ENCODE measurements around the gene TEX29. TPM values are rescaled to one million over a fixed set of nuclear protein-coding genes. Genes with fewer than 3 reads are reported as not detected.

Gene TEX29
- total and polyA plus RNA-seq, 2 of the 4 experiments (the other 2 are of a cell fraction): 0.46 TPM; not detected in 1

- ATAC-seq (ENCODE audit: low read depth) (no peak), DNase-seq (no peak)
- Histone ChIP-seq H2BK120ac (ENCODE audit: low read depth, low read length) (no peak overlapping the region), H3K27ac (ENCODE audit: insufficient read depth, low read length) (no peak overlapping the region), H4K8ac (ENCODE audit: low read depth in 2 of 2, low read length in 2 of 2) (no peak overlapping the region), H3K4me2 (ENCODE audit: low read depth, low read length) (no peak overlapping the region), H2AFZ (replicated peaks; ENCODE audit: low read length, poor library complexity) (no peak overlapping the region), H3K36me3 (ENCODE audit: control insufficient read depth, insufficient read depth, low read length) (no peaks in the 10 kb centered on the region), H3K79me1 (ENCODE audit: low read depth in 1 of 2, low read length in 2 of 2) (no peaks in the 10 kb centered on the region), H4K5ac (ENCODE audit: low read depth, low read length) (no peak overlapping the region), H3K23ac (ENCODE audit: low read depth, low read length) (no peak overlapping the region), H3K4me3 (ENCODE audit: insufficient read depth, low read depth, low read length) (no peak overlapping the region), H3K4me1 (ENCODE audit: control insufficient read depth, insufficient read depth, low read length) (no peaks in the 10 kb centered on the region), H3K4ac (ENCODE audit: low read depth, low read length) (no peak overlapping the region), H2BK5ac (ENCODE audit: low read depth, low read length, poor library complexity, severe bottlenecking) (no peak overlapping the region), H4K20me1 (ENCODE audit: insufficient read depth, low read length) (no peaks in the 10 kb centered on the region), H3K9ac (ENCODE audit: low read depth, low read length) (no peak overlapping the region), H3K9me1 (ENCODE audit: insufficient read depth, low read length) (no peaks in the 10 kb centered on the region), H2BK15ac (ENCODE audit: low read depth, low read length) (no peak overlapping the region), H3K18ac (ENCODE audit: low read depth, low read length) (no peak overlapping the region), H2AK5ac (ENCODE audit: low read depth, low read length) (no peak overlapping the region), H3K27me3 (ENCODE audit: control insufficient read depth, insufficient read depth, low read length) (peaks cover 10% of the 10 kb centered on the region; the same call in 1 of the 2 replicates), H3K56ac (ENCODE audit: extremely low read depth, insufficient read depth, low read length) (no peak overlapping the region), H2AK9ac (replicated peaks; ENCODE audit: low read depth, low read length, poor library complexity) (no peak overlapping the region), H3K9me3 (ENCODE audit: control insufficient read depth, insufficient read depth, low read length) (no peaks in the 10 kb centered on the region; the same call in 1 of the 2 replicates), H3K14ac (replicated peaks; ENCODE audit: low read depth, low read length) (no peak overlapping the region), H4K91ac (ENCODE audit: insufficient read depth, low read depth, low read length) (no peak overlapping the region), H2BK20ac (ENCODE audit: low read depth, low read length) (no peak overlapping the region)
- ChIA-PET CTCF (no interaction called here), POLR2A (ENCODE audit: unreplicated experiment) (no interaction called here)
- in situ Hi-C loops (cut with MboI; ENCODE audit: low sequenced_read_pairs) (no loop called here), intact Hi-C loops (cut with micrococcal nuclease) (no loop called here), dilution Hi-C loops (cut with HindIII; ENCODE audit: low sequenced_read_pairs, unreplicated experiment) (no loop called here)
- 63% methylated on average over 8 of the region's 12 CpGs; no CpG with 5 or more reads in 1 of the 2 experiments for WGBS, 2 experiments (ENCODE audit: extremely low coverage in 2 of 2, insufficient read length in 1 of 2)
- no TSS peak for BruUV-seq (replicated peaks)
- TF ChIP-seq MXI1 (IDR thresholded peaks at IDR 0.05; ENCODE audit: borderline replicate concordance, low read depth, low read length) (no peak), CHD1 (IDR thresholded peaks at IDR 0.05; ENCODE audit: low read depth, low read length) (no peak), RFX5 (IDR thresholded peaks at IDR 0.05; ENCODE audit: low read depth, low read length) (no peak), MAZ (IDR thresholded peaks at IDR 0.05; ENCODE audit: borderline replicate concordance, low read depth, low read length) (no peak), RCOR1 (IDR thresholded peaks at IDR 0.05; ENCODE audit: insufficient replicate concordance, low read length) (no peak), POLR2A (IDR thresholded peaks at IDR 0.05; ENCODE audit: low read depth, low read length) (no peak), RAD21 (IDR thresholded peaks at IDR 0.05; ENCODE audit: low read length) (no peak), CEBPB (IDR thresholded peaks at IDR 0.05; ENCODE audit: low read depth, low read length) (no peak), NFE2L2 (IDR thresholded peaks at IDR 0.05; ENCODE audit: low read depth, low read length) (no peak), BHLHE40 (IDR thresholded peaks at IDR 0.05; ENCODE audit: low read depth, low read length) (no peak), MAFK (IDR thresholded peaks at IDR 0.05; ENCODE audit: low read depth, low read length) (no peak), FOS (IDR thresholded peaks at IDR 0.05; ENCODE audit: low read depth, low read length) (no peak), ELK1 (IDR thresholded peaks at IDR 0.05; ENCODE audit: borderline replicate concordance, low read depth, low read length) (no peak)
- TF ChIP-seq, protein P1, sequence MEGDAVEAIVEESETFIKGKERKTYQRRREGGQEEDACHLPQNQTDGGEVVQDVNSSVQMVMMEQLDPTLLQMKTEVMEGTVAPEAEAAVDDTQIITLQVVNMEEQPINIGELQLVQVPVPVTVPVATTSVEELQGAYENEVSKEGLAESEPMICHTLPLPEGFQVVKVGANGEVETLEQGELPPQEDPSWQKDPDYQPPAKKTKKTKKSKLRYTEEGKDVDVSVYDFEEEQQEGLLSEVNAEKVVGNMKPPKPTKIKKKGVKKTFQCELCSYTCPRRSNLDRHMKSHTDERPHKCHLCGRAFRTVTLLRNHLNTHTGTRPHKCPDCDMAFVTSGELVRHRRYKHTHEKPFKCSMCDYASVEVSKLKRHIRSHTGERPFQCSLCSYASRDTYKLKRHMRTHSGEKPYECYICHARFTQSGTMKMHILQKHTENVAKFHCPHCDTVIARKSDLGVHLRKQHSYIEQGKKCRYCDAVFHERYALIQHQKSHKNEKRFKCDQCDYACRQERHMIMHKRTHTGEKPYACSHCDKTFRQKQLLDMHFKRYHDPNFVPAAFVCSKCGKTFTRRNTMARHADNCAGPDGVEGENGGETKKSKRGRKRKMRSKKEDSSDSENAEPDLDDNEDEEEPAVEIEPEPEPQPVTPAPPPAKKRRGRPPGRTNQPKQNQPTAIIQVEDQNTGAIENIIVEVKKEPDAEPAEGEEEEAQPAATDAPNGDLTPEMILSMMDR (conservative IDR thresholded peaks at IDR 0.05; ENCODE audit: low read depth, low read length): no peak
- TF ChIP-seq, protein P2, sequence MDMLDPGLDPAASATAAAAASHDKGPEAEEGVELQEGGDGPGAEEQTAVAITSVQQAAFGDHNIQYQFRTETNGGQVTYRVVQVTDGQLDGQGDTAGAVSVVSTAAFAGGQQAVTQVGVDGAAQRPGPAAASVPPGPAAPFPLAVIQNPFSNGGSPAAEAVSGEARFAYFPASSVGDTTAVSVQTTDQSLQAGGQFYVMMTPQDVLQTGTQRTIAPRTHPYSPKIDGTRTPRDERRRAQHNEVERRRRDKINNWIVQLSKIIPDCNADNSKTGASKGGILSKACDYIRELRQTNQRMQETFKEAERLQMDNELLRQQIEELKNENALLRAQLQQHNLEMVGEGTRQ (IDR thresholded peaks at IDR 0.05; ENCODE audit: low read depth, low read length): no peak
Observed at GRCh38 chr13:111363121-111363520, 42.7 kb downstream of the TEX29 start.

Data from IMR-90 (cell line).